Middle frontal gyrus (tissue), 1 donor: Measurements from ENCODE around the gene CD46.
"Not testable (repeated sequence)": the region's sequence is repeated elsewhere in the genome, so short reads cannot be mapped to it uniquely, and the experiment has no call there.

Experiments
- DNase-seq: peaks from one replicate; pipeline ENCODE4 v3.0.0-alpha.2; 2015; ENCODE audit warnings: low spot score; ENCODE audit errors: extremely low spot score

Gene CD46

DNA sequence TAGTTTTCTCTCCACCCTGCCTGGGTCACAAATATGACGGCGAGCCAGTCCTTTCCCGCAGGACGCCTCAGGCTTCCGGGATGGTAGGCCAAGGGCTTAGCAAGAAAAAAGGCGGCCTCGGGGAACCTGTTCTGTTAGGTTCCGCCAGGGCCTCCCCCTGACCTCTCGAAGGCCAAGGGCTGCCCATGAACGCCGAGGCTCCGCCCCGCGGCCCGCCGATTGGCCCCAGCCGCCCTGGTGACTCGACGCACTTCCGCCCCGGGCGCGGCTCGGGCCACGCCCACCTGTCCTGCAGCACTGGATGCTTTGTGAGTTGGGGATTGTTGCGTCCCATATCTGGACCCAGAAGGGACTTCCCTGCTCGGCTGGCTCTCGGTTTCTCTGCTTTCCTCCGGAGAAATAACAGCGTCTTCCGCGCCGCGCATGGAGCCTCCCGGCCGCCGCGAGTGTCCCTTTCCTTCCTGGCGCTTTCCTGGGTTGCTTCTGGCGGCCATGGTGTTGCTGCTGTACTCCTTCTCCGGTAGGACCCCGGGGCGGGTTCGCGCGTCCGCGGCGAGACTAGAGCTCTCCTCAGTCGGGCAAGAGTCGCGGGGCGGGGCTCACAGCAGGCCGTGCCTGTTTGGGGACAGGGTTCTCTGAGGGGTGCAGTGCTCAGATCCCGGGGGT lies at the start of gene CD46:
TSS of gene CD46 (plus strand) at position 265 of the 666 bp plus-strand sequence. CDS start at position 424, 159 bp downstream.
- DNase-seq = peak; percentile 92

DNA sequence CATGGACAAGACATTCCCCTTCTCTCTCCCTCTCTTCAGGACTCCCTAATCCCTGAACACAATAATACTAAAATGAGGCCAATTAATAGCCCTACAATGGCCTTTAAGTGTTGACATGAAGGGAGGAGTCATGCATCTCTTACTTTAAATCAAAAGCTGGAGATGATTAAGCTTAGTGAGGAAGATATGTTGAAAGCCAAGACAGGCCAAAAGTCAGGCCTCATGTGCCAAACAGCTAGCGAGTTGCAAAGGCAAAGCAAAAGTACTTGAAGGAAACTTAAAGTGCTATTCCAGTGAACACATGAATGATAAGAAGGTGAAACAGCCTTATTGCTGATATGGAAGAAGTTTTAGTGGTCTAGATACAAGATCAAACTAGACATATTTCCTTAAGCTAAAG lies 49.5 kb upstream of the CD46 start:
- DNase-seq = no peak

DNA sequence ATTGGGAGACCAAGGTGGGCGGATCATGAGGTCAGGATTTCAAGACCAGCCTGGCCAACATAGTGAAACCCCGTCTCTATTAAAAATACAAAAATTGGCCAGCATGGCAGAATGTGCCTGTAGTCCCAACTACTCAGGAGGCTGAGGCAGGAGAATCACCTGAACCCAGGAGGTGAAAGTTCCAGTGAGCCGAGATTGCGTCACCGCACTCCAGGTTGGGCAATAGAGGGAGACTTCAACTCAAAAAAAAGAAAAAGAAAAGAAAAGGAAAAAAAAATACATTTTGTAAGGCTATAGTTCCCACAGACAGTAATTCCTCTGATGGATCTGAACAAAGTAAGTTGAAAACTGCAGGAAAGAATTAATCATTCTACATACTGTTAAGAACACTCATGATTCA lies 48.1 kb upstream of the CD46 start:
- no peak for DNase-seq

DNA sequence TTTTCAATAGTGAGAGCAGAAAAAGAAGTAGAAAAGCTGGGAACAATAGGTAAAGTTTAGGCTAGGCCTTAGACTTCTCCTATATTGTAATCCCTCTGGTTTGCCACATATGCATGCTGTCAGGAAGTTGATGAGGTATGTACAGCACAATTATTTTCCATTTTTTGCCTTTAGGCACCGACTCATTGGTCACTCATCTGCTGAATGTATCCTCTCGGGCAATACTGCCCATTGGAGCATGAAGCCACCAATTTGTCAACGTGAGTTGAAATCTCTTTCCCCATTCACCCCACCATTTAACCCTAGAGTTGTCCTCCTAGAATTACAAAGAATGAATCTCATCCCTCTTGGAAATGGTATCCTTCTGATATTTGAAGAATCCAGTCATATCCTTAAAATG lies 43.9 kb upstream of the CD46 start:
- DNase-seq = not testable (repeated sequence)

DNA sequence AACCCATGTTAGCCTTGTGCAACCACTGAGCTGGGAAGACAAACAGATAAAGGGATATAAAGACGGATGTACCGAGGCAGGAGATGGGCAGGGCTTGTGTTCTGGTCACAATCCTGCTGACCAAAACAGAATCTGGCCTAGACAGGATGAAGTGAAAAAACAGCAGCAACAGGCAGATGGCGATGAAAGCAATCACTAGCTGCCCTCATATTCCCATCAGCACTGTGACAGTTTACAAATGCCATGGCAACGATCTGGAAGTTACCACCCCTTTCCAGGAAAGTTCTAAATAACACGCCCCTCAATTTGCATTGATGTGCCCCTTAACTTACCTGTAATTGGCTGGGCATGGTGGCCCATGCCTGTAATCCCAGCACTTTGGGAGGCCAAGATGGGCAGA lies 40.6 kb upstream of the CD46 start:
- no peak for DNase-seq

DNA sequence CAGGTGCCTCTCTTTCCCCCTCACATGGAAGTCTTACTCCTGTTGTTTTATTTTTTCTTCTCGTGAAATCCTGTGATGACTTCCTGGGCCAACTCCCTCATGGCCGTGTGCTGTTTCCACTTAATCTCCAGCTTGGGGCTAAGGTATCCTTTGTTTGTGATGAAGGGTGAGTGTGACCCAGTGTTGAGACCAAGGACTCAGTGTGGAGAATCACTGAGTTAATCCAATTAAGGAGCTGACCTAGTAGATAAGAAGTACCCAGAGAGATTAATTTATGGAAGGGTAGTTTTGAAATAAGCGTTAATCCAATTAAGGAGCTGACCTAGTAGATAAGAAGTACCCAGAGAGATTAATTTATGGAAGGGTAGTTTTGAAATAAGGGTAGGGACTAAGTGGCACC lies 39.2 kb upstream of the CD46 start:
- DNase-seq = not testable (repeated sequence)

DNA sequence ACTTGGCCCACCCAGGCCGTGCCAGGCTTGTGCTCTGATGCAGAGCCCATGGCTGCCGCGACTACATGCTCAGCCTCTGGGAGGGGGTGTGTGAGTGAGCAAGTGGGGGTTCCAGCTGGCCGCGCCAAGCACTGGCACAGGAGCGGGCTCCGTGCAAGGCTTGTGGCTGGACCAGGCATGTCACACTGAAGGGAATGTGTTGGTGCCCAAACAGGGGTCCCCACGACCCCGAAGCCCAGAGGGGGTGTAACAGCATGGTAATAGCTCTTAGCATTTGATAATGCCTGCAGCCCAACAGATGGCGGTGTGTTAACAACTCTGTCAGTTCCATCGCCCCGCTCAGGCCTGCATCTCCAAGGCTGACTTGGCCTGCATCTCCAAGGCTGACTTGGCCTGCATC lies 38.3 kb upstream of the CD46 start:
- no peak for DNase-seq

DNA sequence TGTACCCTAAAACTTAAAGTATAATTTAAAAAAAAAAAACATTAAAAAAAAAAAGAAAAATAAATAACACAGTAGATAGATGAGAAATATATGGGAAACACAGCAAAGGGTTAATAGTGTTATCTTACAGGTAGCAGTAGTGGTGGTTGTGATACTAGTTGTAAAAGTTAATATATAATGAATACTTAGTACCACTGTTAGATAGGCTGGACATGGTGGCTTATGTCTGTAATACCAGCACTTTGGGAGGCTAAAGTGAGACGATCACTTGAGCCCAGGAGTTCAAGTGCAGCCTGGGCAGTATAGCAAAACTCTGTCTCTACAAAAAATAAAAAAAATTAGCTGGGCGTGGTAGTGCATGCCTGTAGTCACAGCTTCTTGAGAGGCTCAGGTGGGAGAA lies 32.6 kb upstream of the CD46 start:
- no peak for DNase-seq

DNA sequence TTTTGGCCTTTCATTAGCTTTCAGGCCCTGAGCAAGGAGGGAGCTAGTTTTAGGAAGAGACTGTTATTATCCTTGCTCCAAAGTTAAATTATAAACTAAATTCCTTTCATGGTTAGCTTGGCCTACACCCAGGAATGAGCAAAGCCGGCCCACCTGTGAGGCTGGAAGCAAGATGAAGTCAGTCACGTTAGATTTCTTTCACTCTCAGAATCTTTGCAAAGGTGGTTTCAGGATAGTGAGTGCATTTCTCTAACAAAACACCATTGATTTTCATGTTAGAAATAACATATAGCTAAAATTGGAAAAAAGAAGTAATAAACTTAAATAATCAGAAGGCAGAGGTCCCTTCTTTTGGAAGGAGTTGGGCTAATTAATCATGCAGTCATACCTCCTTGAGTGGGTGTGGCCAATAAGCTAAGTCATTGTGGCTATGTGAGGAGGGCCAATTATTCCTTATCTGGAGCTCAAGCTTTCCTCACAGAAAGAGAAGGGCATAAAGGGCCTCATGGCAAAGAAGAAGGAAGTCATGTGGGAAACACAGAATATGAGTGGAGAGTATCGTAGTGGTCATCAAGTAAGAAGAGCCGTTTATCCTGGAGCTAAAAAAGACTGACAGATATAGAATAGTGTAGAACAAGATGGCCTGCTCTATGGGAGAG lies 23.5 kb upstream of the CD46 start:
- DNase-seq = not testable (repeated sequence)

DNA sequence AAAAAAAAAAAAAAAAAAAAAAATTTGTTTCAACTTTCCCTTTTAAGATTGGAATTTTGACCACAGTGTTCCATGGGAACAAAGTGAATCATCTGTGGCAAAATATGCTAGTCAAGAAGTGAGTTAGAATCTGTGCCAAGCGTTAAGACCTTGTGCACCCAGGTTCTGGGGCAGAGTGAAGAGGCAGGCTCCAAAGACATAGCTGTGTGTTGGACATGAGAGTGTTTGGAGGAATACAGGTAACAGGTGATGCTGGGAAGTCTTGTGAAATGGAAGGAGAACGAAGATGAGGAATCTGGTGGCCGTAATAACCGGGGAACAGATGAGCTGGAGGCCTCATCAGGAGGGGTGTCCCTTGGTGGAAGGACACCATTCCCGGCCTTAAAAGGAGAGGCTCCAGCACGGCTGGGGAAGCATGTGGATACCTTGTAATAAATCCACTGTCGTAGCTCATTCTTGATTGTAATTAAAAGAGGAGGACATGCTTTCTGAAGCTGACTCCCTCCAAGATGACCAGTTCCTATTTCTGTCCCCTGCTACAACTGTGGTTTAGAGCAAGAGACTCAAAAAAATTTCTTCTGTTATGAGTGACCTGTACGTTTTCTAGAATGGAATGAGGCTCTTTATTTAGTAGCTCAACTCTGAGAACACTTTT lies 14.2 kb upstream of the CD46 start:
- DNase-seq = not testable (repeated sequence)

DNA sequence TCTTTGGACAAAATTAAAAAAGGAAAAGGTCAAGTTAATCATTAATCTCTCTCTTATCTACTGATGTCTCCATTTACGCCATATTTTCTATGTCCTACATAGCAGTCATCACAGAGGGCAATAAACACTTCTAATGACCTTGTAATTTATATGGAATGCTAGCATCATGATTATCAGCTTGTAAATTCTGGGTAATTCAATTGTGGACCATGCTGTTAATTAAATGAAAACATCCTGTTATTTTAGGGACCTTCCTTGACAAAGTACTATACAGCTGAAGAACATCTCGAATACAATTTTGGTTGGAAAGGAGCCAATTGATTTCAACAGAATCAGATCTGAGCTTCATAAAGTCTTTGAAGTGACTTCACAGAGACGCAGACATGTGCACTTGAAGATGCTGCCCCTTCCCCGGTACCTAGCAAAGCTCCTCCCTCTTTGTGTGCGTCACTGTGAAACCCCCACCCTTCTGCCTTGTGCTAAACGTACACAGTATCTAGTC lies 13.6 kb upstream of the CD46 start:
- DNase-seq = not testable (repeated sequence)

DNA sequence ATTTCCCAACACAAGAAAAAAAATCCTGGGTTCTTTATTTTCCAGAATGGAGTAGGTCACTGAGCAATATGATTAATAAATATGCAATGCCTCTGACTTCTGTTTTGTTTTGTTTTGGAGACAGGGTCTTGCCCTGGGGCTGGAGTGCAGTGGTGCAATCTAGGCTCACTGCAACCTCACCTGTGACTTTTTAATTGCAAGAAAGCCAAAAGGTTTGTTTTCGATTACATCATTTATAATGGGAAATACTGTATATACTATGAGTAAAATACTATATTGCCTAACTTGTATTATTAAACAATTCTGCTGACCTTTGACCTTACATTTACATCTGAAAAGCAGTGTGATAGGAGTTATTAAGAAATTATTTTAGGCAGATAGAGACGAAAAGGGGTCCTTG lies 11.6 kb upstream of the CD46 start:
- no peak for DNase-seq

DNA sequence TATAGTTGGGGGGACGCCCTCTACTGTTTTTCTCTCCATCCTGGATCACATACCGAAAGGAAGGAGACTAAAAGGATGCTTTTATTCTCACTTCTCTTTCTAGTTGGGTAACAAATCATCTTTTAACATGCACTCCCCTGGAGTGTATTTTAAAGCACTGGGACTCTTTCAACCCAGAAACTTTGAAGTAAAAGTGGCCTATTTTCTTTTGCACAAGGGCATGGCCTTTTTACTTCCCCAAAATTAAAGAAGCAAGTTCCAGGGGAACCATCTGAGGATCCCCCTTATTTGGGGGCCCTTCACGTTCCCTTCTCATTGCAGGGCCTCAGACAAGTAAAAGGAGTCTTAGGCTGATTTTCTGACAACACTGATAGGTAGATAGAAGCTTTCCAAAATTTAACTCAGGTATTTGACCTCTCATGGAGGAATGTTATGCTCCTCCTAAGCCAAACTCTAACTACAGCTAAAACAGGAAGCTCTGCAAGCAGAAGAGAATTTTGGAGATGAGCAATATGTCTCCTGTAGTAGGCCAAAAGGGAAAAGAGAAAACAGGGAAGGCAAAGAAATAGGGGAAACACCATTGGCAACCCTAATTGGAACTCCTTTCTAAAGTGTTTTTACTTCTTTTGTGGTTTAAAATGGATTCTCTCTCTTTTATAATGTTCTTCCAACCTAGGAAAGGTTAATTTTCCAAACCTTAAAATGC lies 8.9 kb upstream of the CD46 start:
- no peak for DNase-seq

DNA sequence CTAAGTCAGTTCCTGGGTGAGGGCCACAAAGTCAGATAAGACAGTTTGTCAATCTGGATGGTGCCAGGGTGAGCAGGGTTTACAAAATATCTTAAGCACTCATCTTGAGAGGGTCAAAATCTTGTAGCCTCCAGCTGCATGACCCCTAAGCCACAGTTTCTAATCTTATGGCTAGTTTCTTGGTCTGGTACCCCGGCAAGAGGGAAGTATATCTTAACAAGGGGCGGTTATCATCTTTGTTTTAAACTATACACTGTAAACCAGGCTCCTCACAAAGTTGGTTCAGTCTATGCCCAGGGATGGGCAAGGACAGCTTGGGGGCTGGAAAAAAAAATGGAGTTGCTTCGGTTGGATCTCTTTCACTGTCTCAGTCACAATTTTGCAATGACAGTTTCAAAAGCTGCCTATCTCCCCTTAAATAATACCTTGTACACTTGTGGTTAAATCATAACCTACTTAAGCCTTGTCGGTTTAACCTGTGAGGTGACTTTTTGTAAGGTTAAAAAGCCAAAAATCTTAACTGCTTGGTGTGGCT lies 7.8 kb upstream of the CD46 start:
- DNase-seq = no peak

DNA sequence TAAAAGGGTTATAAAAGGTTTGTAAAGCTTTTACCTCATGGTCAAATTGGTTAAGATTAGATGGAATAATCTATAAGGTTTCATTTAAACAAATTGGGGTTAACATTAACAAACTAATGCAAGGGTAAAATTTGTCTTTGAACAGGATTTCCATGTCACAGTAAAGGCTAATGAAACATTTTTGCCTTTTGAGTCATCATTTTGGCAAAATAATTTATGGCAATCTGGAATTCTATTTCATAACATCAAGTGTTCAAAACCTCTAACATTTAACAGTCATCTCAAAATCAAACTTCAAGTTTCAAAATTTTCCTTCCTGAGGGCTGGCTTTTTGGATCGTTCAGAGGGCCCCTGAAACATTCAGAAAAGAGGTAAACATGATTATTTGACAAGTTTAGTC lies 6.6 kb upstream of the CD46 start:
- no peak for DNase-seq

DNA sequence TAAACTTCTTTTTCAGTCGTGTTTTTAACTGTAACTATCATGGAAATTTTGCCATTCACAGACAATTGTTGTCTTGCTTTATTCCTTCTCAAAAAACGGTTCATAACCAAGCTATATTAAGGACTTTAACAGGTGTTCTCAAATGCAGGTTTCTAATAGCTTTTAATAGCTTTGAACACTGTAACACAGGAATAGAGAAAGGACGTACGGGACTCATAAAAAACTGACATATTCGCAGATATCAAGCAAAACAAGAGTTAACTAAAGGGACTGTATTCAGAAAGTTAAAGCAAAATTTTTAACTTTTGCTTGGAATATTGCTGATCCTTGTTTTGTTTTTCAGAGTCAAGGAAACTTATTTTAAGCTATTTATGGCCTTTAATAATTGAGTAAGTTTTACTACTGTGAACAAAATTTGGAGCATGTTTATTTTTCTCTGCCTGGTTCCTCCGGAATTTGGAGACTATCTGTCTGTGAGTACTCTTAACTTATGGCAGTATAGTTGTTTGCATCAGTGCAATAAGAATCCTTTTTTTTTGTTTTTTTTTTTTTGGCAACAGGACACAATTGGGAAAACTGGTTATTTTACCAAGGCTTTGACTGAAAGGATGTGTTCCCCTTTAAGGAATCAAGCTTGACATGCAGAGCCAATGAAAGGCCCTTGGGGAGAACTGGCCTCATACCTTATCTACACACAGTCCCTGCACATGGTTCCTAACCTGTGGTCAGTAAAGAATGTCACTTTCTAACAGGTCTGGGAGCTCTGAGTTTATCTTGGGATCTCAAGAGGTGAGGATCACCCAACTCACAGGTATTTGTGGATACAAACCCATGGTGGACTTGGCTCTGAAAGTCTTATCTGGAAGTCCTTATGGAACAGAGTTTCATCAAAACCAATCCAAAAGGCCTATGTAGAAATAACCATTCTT lies 5.8 kb upstream of the CD46 start:
- no peak for DNase-seq

DNA sequence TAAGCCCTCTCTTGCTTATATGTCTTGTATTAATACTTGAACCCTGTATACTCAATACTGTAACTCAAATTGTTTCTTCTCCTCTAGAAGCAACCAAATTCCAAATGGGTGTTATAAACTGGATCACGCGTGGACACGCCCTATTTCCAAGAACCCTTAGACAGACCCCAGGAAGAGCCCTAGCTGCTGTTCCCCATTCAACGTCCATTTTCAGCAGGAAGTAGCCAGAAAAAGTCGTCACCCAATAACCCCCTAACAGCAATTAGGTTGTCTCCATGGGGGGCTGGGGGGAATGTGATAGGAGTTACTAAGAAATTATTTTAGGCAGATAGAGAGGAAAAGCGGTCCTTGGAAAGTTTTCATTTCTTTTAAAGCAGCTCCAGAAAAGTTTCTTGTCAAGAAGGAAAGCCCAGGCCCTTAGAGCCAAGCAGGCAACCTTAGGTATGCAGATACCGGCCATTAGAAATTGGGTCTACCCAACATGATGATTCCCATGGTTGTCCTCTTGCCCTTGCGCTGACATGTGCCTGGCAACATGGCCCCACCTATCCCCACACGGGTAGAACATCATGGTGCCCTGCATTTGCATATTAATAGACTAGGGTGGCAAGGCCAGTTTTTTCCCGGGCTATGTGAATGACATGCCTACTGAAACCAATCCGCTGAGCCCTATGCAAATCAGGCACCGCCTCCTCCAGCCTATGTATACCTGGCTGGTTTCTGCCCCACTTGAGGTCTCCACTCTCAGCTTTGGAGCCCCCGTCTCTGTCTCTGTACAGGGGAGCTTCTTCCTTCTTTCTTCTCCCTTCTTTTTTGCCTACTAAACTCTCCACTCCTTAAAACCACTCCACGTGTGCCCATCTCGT lies 4.0 kb upstream of the CD46 start:
- no peak for DNase-seq

DNA sequence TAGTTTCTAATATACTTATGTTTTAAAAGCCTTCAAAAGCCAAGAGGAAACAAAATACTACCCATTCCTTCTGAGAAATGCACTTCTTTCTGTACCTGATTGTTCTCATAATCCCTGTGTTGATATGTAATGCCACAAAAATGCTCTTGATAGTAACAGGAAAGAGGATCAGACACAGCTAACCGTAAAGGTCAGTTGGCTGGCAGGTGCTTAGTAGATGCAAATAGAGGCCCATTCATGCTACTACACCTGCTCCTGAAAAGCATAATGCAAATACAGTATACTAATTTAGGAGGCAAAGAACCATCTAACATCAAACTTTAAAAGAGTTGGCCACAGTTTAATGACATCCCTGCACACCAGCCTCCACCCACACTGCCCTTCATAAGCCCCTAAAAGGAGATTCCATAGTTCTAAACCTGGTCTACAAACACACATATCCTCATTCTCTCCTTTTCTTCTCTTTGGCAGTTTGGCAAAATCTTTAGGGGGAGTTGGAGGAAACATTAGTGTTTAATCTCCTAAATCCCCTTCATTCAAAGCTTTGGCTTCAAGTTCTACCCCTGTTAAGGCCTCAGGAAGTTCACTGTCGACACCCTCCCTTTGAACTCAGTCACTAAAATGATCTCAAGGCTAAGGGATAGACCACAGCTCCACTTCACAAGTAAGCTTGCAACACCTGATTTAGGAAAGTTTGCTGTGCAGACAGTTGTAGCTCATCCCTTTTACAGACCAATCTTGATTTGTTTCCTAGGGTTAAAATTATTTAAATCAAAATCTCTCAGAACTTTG lies 2.9 kb upstream of the CD46 start:
- DNase-seq = no peak
